Calu3 (cell line): ENCODE measurements around the gene CARMIL1. TPM values are rescaled to one million over a fixed set of nuclear protein-coding genes. Genes with fewer than 3 reads are reported as not detected.

Experiments
- BruUV-seq: library from RNA; stranded (reverse); fragments of 400-500 nt; replicated peaks from 2 replicates; lab custom pipeline; 2021; lab: Mats Ljungman, UMichigan
- CTCF ChIA-PET: fragments of 300-600 bp; sonication (Branson Sonifier 250); formaldehyde crosslinking; loops from one replicate; lab custom pipeline; 2022; ENCODE audit warnings: antibody characterized with exemption; lab: Charles Lee
- DNase-seq: peaks from one replicate; pipeline ENCODE4 v3.0.0; 2022
- H3K27ac Mint-ChIP-seq: one replicate; pipeline ENCODE4 v1.8.0; 2022; ENCODE audit warnings: mixed read lengths; ENCODE audit not compliant: unreplicated experiment
- H3K27me3 Mint-ChIP-seq: one replicate; pipeline ENCODE4 v1.8.0; 2022; ENCODE audit warnings: mixed read lengths; ENCODE audit not compliant: unreplicated experiment
- H3K36me3 Mint-ChIP-seq: one replicate; pipeline ENCODE4 v1.8.0; 2022; ENCODE audit warnings: mild to moderate bottlenecking, moderate library complexity, mixed read lengths; ENCODE audit not compliant: insufficient read depth, unreplicated experiment
- H3K4me1 Mint-ChIP-seq: one replicate; pipeline ENCODE4 v1.8.0; 2022; ENCODE audit warnings: mild to moderate bottlenecking, low read depth, mixed read lengths; ENCODE audit not compliant: unreplicated experiment
- H3K4me3 Mint-ChIP-seq: one replicate; pipeline ENCODE4 v1.8.0; 2022; ENCODE audit warnings: mild to moderate bottlenecking, low read depth, moderate library complexity, mixed read lengths; ENCODE audit not compliant: unreplicated experiment
- H3K9me3 Mint-ChIP-seq: one replicate; pipeline ENCODE4 v1.8.0; 2022; ENCODE audit warnings: low read depth, mixed read lengths; ENCODE audit not compliant: unreplicated experiment
- CTCF ChIP-seq: fragments of 200-600 bp; IDR thresholded peaks from one replicate; pipeline ENCODE4 v1.8.0; 2022; ENCODE audit warnings: antibody characterized with exemption; ENCODE audit not compliant: unreplicated experiment
- intact Hi-C: fragments of 100-400 bp; cut with micrococcal nuclease; formaldehyde crosslinking; loops from one replicate; pipeline ENCODE4 v1.10.0; 2022; ENCODE audit not compliant: unreplicated experiment
- total RNA-seq: library from RNA; stranded (reverse); gene quantifications from 2 replicates; pipeline ENCODE4 v1.2.3, GENCODE V29; 2022

The CARMIL1 gene
- total RNA-seq, 1 experiment from 2014 or later, result 92.4 TPM

GRCh38 chr6:25669413-25669812, 390.2 kb downstream of the CARMIL1 start:
- intact Hi-C loops, result no loop called here
- no peak for DNase-seq
- Mint-ChIP-seq H3K27ac (no peak overlapping the region), H3K36me3 (no peaks in the 10 kb centered on the region), H3K4me1 (peaks cover 20% of the 10 kb centered on the region), H3K4me3 (no peak overlapping the region), H3K9me3 (no peaks in the 10 kb centered on the region), H3K27me3 (no peaks in the 10 kb centered on the region)
- CTCF ChIA-PET, result interaction anchor here (0.5 to 2.4 kb wide), 2 partner anchors 24 to 49 kb away, joined by 3 to 46 read pairs; no protein-coding TSS in a partner anchor
- no peak for TF ChIP-seq CTCF
- no TSS peak for BruUV-seq
